ENCODE data around the gene ELOA.

Gene ELOA

DNA sequence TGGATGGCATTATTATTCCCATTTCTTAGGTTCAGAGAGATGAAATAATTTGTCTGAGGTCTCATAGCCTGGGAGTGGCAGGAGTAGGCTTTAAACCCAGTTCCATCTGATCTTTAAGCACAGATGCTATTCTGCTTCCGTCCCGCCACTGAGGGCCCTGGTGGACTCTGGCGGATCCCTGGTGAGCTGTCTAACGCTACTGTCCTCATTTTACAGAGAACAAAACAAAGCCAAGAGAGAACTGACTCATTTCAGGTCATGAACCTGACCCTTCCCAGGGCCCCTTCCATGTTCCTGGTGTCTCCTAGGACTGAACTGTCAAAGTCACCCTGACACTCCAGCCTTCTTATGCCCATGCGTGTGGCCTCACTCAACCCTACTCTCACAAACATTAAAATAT, 60.4 kb downstream of the ELOA start:
- DNase-seq: no peak

DNA sequence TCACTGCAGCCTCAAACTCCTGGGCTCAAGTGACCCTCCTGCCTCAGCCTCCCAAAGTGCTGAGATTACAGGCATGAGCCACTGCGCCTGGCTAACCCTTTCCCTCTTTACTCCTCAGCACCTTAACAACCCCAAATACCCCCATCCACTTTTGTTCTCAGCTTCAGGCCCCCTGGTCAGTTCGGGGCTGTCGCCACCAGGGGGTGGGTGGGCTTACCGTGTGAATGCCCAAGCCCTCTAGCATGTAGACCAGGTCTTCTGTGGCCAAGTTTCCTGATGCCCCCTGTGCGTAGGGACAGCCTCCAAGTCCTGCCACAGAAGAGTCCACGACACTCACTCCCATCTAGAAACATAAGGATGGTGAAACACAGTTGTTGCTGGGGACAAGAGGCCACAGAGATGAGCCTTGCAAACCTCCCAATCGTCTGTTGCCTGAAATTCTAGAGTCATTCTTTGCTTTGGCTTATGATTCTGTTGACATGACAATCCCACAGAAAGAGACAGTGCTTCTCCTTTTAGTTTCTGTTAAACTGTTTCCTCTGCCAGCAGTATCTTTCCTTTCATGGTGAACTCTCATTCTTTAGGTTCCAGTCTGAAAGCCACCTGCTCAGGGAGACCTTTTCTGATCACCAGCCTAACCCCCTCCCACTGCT, 61.0 kb downstream of the ELOA start:
- no peak for DNase-seq

DNA sequence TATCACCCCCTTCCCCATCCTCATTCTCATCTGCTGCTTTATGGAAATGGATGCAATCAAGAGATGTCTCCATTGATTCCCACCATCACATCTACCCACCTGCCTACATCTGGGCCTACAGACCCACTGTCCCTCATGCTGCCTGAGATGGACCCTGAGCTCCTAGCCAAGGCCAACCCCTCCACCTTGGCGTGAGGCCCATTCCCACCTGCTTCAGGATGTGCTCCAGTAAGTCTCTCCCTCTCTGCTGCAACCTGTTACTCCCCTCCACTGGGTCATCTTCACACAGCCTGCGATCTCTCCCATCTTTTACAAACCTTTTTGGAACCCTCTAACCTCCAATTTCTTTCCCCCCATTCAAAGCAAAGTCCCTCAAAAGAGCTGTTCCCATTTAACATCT, 61.8 kb downstream of the ELOA start:
- DNase-seq: no peak

DNA sequence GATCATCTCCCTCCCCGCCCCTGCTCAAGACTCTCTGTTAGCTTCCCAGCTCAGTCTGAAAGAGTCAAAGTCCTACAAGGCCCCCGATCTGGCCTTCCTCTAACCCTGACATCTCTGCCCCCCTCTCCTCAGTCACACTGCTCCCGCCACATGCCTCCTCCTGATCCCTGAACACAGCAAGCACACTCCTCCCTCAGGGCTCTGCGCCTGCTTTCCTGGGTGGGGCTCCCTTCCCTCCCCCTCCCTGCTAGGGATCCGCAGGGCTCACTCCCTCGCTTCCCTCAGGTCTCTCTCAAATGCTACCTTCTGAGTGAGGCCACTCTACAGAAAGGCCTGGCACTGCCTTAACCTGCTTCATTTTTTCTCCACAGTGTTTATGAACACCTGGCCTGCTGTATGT, 63.0 kb downstream of the ELOA start:
- no peak for DNase-seq

DNA sequence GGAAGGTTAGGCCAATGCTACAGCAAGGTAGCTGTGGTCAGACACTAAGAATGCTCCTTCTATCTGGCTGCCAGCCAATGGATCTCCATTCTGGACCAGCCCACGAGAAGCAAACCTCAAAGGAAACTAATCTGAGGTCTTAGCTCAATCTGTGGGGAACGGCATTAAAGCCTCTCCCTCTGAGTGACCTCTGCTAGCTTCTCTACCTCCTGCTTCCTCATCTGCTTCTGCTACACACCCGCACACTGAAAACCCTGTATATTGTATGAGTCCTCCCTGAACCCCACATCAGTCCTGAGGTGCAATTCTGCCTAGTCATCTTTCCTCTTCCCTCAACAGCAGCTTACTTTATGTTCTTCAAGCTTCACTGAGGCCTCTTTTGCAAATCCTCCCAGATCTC, 64.2 kb downstream of the ELOA start:
- no peak for DNase-seq

DNA sequence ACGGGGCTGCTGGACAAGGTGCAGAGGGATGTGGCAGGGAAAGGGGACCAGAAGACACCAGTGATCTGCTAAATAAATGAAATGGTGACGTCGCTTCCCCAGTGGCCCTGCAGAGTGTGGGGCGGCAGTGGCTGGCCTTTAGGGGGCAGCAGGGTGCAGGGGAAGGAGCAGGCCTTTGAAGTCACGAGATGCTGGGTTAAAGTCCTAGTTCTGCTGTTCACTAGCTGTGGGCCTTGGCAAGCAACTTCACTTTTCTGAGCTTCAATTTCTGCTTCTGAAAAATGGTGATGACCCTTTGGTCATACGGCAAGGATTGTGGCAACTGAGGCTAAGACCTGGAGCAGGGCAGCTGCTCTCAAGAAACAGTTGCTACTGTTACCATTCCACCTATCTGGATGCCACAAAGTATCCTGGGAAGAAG, 66.5 kb downstream of the ELOA start:
- peak; percentile 87 for DNase-seq

DNA sequence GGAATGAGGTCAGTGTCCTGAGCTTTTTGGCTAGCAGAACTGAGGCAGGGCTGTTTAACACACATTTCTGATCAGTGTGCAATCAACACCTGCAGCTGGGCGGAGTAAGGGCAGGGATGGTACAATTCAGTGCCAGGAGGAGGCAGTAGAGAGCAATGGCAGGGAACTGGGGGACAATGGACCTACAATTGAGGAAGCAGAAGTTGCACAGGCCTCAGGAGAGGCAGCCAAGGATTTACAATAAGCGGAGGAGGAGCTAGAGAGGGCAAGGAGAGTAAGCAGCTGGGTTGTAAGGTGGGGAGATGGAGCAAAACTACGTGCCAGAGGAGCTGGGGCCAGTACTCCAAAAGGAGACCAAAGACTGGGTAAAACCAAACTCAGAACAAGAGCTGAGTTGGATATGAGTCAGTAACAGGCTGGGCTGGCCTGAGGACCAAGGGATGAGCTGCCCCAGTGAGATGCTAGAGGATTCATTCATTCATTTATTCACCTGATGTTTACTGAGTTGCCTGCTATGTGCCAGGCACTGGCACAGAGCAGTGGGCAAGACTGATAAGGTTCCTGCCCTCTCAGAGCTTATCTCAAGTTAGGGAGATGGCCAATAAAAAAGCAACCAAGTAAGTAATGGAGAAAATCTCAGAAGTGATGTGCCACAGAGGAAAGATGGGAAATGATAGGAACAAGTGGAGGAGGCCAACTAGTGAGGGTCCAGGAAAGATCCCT, 67.7 kb downstream of the ELOA start:
- peak; percentile 74 for DNase-seq
